Measurements from ENCODE around the gene SHC3.

Gene SHC3

DNA sequence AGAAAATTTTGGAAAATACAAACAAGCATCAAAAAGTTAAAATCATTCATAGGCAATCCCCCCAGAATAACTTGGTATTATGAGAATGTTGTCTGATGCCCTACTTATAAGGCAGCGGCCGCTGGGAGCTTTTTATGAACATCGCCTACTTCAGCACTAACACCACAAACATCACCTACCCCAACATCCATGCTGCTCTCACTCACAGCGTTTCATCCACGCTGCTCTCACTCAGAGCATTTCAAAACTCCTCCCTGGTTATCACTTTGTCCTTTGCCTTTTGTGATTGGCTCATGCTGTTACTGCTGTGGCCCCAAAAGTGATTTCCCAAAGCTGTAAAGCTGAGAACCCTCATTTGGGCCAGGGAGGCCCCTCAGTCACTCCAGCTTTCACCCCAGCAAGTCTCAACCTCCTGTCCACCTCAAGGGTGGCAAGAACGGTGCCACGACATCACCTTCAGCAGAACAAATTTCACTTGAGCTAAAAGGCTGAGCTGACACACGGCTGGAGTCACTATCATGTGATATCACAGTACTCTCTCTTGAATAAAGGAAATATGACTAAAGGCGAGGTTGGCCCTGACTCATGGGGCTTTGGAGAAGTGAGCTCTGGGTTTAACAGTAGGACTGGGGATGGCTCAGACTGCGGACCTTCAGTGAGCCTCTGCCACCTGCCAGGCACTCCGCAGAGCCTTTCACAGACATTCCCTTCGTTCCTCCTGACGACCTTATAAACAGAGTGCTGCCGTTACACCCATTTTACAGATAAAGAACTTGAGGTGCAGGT, 25.2 kb downstream of the SHC3 start:
- peak; percentile 20 for DNase-seq

- no peak for DNase-seq
These were observed 28.9 kb downstream of the SHC3 start for GRCh38 chr9:89149726-89150125.

DNA sequence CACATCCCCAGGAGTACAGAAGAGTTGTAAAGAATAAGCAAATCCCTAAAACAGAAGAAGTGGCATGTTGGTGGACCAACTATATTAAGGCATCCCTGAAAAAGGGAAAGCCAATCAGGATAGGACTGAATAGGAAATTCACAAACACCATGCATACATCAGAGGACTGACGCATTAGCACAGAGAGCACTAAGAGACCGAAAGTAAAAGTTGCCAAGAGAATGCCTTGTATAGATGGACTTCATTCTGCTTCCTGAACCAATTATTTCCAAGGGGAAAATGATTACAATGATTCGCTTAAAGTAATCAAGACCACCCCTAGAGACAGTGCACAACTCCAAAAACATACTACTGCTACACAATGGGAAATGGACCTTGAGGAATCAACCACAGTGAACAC, 33.5 kb downstream of the SHC3 start:
- no peak for DNase-seq

- DNase-seq = no peak
These were observed 34.4 kb downstream of the SHC3 start for GRCh38 chr9:89144238-89144637.

DNA sequence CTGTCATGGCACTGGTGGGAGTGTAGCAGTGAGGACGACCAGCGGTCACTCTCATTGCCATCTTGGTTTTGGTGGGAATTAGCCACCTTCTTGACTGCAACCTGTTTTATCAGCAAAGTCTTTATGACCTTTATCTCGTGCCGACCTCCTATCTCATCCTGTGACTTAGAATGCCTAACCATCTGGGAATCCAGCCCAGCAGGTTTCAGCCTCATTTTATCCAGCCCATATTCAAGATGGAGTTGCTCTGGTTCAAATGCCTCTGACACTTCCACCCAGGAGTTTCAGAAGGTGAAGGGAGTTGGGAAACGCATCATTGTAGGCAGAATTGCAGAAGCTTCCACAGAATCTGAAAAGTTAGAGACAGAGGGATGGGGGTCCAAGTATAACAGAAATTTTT, 35.4 kb downstream of the SHC3 start:
- no peak for DNase-seq

DNA sequence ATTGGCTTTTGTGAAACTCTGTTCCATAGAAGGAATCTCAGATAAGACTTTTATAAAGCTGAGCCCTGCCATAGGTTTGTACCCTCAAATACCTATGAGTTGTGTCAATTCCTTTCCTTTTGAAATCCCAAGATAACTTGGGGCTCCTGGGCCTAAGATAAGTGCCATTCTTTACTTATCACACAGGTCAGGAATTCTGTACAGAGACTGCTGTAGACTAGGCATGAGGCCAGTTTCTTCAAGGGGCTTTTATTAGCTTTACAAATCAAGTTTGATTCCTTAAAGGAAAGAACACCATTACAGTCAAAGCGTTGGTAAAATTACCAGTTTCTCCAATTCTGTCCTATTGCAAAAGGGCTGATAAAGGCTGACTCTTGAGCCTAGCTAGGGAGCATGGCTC, 39.2 kb downstream of the SHC3 start:
- no peak for DNase-seq

GRCh38 chr9:89138463-89139390, 39.9 kb downstream of the SHC3 start:
- DNase-seq = no peak

DNA sequence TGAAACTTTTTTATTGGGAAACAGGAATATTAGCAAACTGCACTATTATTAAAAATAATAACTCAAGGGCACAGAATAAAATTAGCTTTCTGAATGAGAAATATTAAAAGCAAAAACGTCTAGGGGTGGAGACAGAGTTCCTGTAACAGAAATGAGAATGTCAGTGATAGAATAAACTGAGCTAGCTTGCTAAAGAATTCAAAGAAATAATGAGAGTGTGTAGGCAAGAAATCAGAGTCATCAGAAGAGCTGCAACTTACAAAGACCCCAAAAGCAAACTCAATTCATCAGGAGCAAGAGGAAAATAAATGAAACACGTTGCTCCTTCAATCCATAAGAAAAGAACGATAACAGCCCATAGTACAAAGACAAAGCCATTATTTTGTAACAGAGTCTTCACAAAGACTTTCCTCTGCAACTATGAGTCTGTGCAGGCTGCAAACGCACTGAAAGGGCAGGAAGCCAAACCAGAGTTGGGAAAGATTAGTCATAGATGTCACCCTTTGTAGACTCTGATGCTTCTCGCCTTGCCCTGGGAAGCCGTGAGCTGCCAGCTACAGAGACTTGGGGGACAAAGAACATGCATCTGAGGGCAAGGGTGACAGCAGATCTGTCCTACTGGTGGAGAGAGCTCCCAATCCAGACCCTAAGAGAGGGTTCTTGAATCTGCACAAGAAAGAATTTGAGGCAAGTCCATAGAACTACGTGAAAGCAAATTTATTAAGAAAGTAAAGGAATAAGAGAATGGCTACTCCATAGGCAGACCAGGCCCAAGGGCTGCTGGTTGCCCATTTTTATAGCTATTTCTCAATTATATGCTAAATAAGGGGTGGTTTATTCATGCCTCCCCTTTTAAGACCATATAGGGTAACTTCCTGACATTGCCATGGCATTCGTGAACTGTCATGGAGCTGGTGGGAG, 40.8 kb downstream of the SHC3 start:
- DNase-seq = no peak

DNA sequence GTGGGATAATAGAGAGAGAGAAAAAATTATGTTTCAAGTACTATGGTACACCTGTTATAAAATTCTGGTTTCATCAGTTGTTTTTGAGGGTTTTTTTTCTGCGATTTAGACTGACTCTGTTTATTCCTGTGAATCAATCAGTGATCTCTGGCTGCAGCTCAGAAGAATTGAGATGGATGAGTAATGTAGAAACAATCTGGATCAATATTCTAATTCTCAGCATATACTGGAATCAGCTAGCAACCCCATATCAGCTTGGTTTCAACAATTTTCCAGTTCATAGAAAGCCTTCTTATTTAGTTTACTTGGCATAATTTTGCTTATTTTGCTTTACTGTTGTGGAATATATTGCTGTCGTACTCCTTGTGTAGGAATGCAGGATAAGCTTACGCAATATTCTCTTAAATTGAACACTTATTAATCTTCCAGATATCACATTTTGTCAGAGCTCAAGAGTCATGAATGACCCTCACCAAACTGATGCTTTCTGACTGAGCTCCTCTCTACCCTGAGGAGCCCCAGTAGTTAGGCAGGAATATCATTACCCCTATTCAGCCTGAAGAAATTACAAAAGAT, 42.9 kb downstream of the SHC3 start:
- no peak for DNase-seq

- no peak for DNase-seq
These were observed 43.9 kb downstream of the SHC3 start for GRCh38 chr9:89134709-89135108.

DNA sequence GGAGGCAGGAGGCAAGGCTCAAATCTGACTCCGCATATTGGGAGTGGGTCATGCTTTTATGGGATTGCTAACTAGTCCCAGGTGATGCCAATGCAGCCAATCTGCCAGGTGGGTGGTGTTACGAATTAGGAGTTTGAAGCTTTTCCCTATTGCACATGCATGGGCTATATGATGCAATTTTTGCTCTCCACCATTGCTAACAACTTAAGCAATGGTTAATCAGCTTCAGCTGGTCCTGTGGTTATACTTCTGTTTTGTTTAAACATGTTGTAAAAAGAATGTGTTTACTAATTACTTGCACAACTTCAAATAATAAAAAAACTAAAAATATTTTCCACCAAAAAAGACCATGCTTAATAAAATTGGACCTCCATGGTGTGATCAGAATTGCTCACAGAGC, 55.7 kb downstream of the SHC3 start:
- no peak for DNase-seq

DNA sequence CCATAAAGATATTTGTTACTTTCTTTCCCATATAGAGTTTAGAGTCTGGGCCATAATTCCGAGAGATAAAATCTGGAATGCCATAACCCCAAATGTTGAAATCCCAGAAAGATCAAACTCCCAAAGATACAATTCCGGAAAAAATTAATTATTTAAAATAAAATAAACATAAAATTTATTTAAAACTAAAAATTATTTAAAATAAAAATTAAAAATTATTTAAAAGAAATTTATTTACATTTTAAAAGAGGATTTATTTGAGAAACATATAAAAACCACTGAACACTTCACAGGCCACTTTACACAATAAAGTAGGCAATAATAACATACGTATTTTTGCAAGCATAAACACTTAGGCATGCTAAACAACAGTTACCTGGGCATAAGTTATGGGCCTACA, 57.9 kb downstream of the SHC3 start:
- DNase-seq = no peak

DNA sequence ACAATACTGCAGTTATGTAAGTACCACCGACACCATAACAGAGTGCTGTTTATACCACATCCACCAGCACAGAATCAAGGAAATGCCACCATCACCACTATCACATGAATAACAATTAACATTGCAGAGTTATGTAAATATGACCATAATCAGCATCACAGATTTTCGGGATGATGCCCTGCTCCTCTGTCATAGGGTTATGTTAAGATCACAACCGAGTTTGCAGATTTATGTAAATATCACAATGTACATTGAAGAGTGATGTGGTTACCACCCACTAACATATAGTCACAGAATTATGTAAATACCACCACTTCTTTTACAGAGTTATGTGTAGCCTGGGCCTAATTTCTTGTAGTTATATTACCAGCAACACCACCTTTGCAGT, 61.8 kb downstream of the SHC3 start:
- no peak for DNase-seq

GRCh38 chr9:89116064-89116804, 62.4 kb downstream of the SHC3 start:
- no peak for DNase-seq

- no peak for DNase-seq
These were observed 63.2 kb downstream of the SHC3 start for GRCh38 chr9:89115426-89115825.

GRCh38 chr9:89114741-89115140, 63.9 kb downstream of the SHC3 start:
- no peak for DNase-seq

- no peak for DNase-seq
These were observed 64.8 kb downstream of the SHC3 start for GRCh38 chr9:89113851-89114250.

GRCh38 chr9:89112243-89112642, 66.4 kb downstream of the SHC3 start:
- DNase-seq = no peak

- no peak for DNase-seq
These were observed 69.0 kb downstream of the SHC3 start for GRCh38 chr9:89109666-89110065.

DNA sequence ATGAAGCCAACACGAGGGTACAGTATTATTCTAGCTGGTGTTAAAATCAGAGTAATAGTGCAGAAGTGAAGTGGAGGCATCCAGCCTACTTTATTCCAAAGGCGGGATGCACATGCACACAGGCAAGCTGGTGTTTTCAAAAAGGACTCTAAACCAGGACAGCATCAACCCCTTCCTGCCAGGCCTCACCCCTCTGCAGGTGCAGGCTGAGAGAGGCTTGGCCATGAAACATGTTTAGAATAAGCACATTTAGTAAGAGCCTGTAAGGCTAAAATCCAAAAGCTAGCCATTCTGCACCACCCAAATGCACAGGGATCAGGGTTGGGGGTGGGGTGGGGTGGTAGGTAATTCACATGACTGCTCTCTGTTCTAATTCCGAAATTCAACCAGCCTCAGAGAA, 71.2 kb downstream of the SHC3 start:
- DNase-seq = no peak

GRCh38 chr9:89106224-89106851, 72.3 kb downstream of the SHC3 start:
- no peak for DNase-seq
